Measurements from ENCODE around the gene ZBTB20. TPM values are rescaled to one million over a fixed set of nuclear protein-coding genes. Genes with fewer than 3 reads are reported as not detected.

Gene ZBTB20
- total and polyA plus RNA-seq, 2 donors (not counting 1 experiment from before 2014, with no cell fraction given) = 4.0 to 22.5 TPM

GRCh38 chr3:115038817-115039216, 108.3 kb downstream of the ZBTB20 start:
- H3K4me1 ChIP-seq (ENCODE audit: control insufficient read depth, extremely low read depth, insufficient read depth, low read length) = no peaks in the 10 kb centered on the region
- H3K9ac ChIP-seq (ENCODE audit: insufficient read depth, low read length) = no peak overlapping the region
- no peaks in the 10 kb centered on the region for H3K79me2 ChIP-seq (ENCODE audit: control insufficient read depth, insufficient read depth, low read length)
- no peak for DNase-seq (ENCODE audit: low read depth in 2 of 2)
- no peaks in the 10 kb centered on the region for H3K9me3 ChIP-seq (ENCODE audit: control insufficient read depth, insufficient read depth, low read depth, low read length)
- no peaks in the 10 kb centered on the region for H3K36me3 ChIP-seq (ENCODE audit: control insufficient read depth, insufficient read depth, low read length)
- H3K4me2 ChIP-seq (ENCODE audit: extremely low read depth, insufficient read depth, low read length) = no peak overlapping the region
- H3K27ac ChIP-seq (ENCODE audit: insufficient read depth, low read length) = no peak overlapping the region
- H3K4me3 ChIP-seq (replicated peaks in 1 of 4; ENCODE audit: control extremely low read depth in 1 of 4, insufficient read depth in 1 of 4, low read depth in 3 of 4, low read length in 4 of 4) = no peak overlapping the region
- TF ChIP-seq EZH2 (IDR thresholded peaks at IDR 0.05; ENCODE audit: low read length, missing control alignments) (no peak), CTCF (conservative IDR thresholded peaks at IDR 0.05 in 1 of 2, IDR thresholded peaks at IDR 0.05 in 1 of 2; ENCODE audit: low read depth in 1 of 2, low read length in 2 of 2) (no peak)
- no peaks in the 10 kb centered on the region for H3K27me3 ChIP-seq (ENCODE audit: control insufficient read depth, insufficient read depth, low read length)
- no peaks in the 10 kb centered on the region for H4K20me1 ChIP-seq (ENCODE audit: control insufficient read depth, extremely low read depth, insufficient read depth, low read length)
- no peak overlapping the region for H2AFZ ChIP-seq (ENCODE audit: low read length)

- no peak overlapping the region for H3K9ac ChIP-seq (ENCODE audit: insufficient read depth, low read length)
- no peak overlapping the region for H3K4me3 ChIP-seq (replicated peaks in 1 of 4; ENCODE audit: control extremely low read depth in 1 of 4, insufficient read depth in 1 of 4, low read depth in 3 of 4, low read length in 4 of 4)
- DNase-seq (ENCODE audit: low read depth in 2 of 2) = no peak
- H4K20me1 ChIP-seq (ENCODE audit: control insufficient read depth, extremely low read depth, insufficient read depth, low read length) = no peaks in the 10 kb centered on the region
- no peaks in the 10 kb centered on the region for H3K36me3 ChIP-seq (ENCODE audit: control insufficient read depth, insufficient read depth, low read length)
- no peak overlapping the region for H2AFZ ChIP-seq (ENCODE audit: low read length)
- no peak overlapping the region for H3K27ac ChIP-seq (ENCODE audit: insufficient read depth, low read length)
- TF ChIP-seq EZH2 (IDR thresholded peaks at IDR 0.05; ENCODE audit: low read length, missing control alignments) = no peak
- no peak overlapping the region for H3K4me2 ChIP-seq (ENCODE audit: extremely low read depth, insufficient read depth, low read length)
- no peaks in the 10 kb centered on the region for H3K4me1 ChIP-seq (ENCODE audit: control insufficient read depth, extremely low read depth, insufficient read depth, low read length)
- H3K27me3 ChIP-seq (ENCODE audit: control insufficient read depth, insufficient read depth, low read length) = no peaks in the 10 kb centered on the region
- H3K79me2 ChIP-seq (ENCODE audit: control insufficient read depth, insufficient read depth, low read length) = no peaks in the 10 kb centered on the region
- no peaks in the 10 kb centered on the region for H3K9me3 ChIP-seq (ENCODE audit: control insufficient read depth, insufficient read depth, low read depth, low read length)
Observed at GRCh38 chr3:115022835-115023398, 124.2 kb downstream of the ZBTB20 start.

GRCh38 chr3:115022199-115022598, 124.9 kb downstream of the ZBTB20 start:
- no peak overlapping the region for H2AFZ ChIP-seq (ENCODE audit: low read length)
- TF ChIP-seq CTCF (conservative IDR thresholded peaks at IDR 0.05 in 1 of 2, IDR thresholded peaks at IDR 0.05 in 1 of 2; ENCODE audit: low read depth in 1 of 2, low read length in 2 of 2) (no peak), EZH2 (IDR thresholded peaks at IDR 0.05; ENCODE audit: low read length, missing control alignments) (no peak)
- H3K9me3 ChIP-seq (ENCODE audit: control insufficient read depth, insufficient read depth, low read depth, low read length) = no peaks in the 10 kb centered on the region
- peak in 1 of 2 donors; percentile 36 for DNase-seq (ENCODE audit: low read depth in 2 of 2)
- H3K79me2 ChIP-seq (ENCODE audit: control insufficient read depth, insufficient read depth, low read length) = no peaks in the 10 kb centered on the region
- no peak overlapping the region for H3K27ac ChIP-seq (ENCODE audit: insufficient read depth, low read length)
- no peak overlapping the region for H3K4me3 ChIP-seq (replicated peaks in 1 of 4; ENCODE audit: control extremely low read depth in 1 of 4, insufficient read depth in 1 of 4, low read depth in 3 of 4, low read length in 4 of 4)
- H4K20me1 ChIP-seq (ENCODE audit: control insufficient read depth, extremely low read depth, insufficient read depth, low read length) = no peaks in the 10 kb centered on the region
- H3K9ac ChIP-seq (ENCODE audit: insufficient read depth, low read length) = no peak overlapping the region
- no peaks in the 10 kb centered on the region for H3K36me3 ChIP-seq (ENCODE audit: control insufficient read depth, insufficient read depth, low read length)
- no peaks in the 10 kb centered on the region for H3K27me3 ChIP-seq (ENCODE audit: control insufficient read depth, insufficient read depth, low read length)
- no peak overlapping the region for H3K4me2 ChIP-seq (ENCODE audit: extremely low read depth, insufficient read depth, low read length)
- no peaks in the 10 kb centered on the region for H3K4me1 ChIP-seq (ENCODE audit: control insufficient read depth, extremely low read depth, insufficient read depth, low read length)
